LNCaP clone FGC (cell line): Measurements from ENCODE around the gene HDAC3.

ENCODE experiments used
- DNase-seq: peaks from one replicate; pipeline ENCODE4 v3.0.0-alpha.2; 2011; ENCODE audit warnings: low read depth
- H3K4me3 ChIP-seq: 2 replicates; pipeline ENCODE4 v1.5.1; 2011; ENCODE audit warnings: mild to moderate bottlenecking, low read depth, low read length, control low read depth
- TF ChIP-seq, protein P1 (sequence below): IDR thresholded peaks from 2 replicates; pipeline ENCODE4 v1.5.1; 2012; ENCODE audit warnings: mild to moderate bottlenecking; ENCODE audit not compliant: control insufficient read depth, insufficient read depth; ENCODE audit errors: extremely low read depth

The HDAC3 gene

DNA sequence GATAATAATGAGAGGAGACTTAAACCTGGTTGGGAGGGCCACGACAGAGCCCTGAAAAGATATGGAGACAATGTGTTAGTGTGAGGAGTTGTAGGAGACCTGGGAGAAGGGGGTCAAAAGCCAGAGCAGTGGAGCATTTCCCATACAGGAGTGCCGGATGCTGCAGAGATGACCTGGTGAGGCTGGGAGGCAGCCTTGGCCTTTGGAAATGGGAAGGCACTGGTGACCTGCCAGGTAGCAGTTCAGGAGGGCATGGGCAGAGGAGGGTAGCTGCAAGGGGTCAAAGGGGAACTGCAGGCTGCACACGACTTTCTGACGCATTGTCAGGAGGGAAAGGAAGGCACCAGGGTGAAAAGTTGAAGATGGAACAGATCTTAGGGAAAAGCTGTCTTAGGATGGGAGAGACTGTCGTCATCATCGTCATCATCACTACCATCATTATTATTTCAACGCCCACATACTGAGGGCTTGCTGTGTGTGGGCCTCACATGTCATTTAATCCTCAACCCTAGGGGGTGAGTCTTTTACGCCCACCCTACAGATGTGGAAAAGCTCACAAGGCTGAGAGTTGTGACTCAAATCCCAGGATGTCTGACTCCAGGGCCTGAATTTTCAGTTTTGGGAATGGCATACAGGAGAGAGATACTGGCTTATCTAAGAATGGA, 32.1 kb upstream of the HDAC3 start:
- H3K4me3 ChIP-seq: no peak overlapping the region
- DNase-seq: no peak
- TF ChIP-seq, protein P1, sequence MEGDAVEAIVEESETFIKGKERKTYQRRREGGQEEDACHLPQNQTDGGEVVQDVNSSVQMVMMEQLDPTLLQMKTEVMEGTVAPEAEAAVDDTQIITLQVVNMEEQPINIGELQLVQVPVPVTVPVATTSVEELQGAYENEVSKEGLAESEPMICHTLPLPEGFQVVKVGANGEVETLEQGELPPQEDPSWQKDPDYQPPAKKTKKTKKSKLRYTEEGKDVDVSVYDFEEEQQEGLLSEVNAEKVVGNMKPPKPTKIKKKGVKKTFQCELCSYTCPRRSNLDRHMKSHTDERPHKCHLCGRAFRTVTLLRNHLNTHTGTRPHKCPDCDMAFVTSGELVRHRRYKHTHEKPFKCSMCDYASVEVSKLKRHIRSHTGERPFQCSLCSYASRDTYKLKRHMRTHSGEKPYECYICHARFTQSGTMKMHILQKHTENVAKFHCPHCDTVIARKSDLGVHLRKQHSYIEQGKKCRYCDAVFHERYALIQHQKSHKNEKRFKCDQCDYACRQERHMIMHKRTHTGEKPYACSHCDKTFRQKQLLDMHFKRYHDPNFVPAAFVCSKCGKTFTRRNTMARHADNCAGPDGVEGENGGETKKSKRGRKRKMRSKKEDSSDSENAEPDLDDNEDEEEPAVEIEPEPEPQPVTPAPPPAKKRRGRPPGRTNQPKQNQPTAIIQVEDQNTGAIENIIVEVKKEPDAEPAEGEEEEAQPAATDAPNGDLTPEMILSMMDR: no peak

DNA sequence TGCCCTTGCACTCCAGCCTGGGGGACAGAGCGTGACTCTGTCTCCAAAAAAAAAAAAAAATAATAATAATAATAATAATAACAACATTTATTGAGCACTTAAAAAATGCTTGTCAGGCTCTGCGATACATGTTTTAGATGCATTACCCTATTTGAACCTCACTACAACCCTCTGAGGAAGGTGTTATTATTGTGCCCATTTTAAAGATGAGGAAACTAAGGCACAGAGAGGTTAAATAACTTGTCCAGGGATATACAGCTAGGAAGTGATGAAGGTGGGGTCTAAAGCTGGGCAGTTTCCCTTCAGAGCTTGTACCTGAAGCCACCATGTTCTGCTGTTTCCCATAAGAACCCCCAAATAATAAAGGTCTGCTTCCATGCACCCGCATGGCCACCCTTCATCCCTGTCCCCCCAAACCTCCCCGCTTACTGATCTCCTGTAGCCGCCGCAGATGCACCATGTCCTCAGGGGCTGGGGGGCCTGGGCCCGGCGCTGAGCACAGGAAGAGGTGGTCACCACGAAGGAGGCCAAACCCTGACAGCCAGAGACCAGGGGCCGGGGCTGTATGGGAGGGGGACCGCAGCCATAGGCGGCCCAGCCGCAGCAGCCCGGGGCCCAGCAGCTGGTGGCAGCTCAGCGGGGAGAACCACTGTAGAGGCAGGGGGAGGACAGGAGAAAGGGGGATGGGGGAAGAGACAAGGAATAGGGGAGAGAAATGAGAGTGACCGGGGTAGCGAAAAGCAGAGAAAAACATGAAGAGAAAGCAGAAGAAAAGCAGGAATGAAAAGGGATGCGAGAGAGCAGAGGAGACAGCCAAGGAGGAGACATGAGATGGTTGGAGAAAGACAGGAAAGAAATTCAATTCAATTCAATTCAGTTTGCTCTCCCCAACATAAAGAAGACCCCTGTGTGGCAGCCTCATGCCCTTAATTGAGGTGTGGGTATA, 29.6 kb upstream of the HDAC3 start:
- no peak for DNase-seq
- TF ChIP-seq, protein P1: no peak
- H3K4me3 ChIP-seq: no peak overlapping the region

DNA sequence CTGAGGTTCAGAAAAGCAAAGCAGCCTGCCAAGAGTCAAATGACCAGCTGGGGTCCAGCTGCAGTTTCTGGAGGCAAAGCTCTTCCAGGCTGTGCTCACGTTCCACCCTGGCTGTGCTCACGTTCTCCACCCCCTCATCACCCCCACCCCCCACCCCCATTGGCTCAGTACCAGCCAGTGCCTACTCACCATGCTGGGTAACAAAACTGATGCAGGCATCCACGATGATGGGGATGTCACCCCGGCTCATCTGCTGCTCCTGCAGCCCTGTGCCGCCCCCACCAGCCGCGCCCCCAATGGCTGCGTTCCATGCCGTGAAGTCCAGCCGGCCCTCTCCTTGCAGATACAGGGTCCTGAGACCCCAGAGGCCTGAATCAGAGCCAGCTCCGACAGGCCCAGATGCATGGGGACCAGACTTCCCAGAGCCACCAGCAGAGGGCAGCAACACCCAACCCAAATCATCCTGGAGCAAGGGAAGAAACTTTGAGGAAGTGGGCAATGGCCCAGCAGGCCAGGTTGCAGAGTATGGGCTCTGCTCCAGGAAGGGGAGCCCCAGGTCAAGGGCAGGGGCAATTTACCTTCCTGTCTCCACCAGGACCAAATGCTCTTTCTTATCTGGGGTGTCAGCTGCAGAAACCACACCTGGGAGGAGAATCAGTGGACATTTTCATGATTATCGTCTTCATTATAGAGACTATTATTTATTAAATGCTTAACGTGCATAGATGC, 28.2 kb upstream of the HDAC3 start:
- TF ChIP-seq, protein P1: peak; percentile 87

DNA sequence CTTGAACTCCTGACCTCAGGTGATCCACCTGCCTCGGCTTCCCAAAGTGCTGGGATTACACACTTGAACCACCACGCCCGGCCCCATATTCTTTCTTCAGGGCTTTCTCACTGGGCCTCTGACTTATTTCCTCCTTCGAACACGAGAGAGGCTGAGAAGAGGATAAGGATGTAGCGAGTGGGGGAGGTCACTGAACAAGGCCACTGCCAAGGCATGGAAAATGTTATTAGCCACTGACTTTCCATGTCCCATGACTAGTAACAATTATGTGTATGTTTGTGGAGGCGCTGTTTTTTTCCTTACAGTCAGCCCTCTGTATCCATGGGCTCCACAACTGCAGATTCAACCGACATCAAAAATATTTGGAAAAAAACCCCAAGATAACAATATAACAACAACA, 26.9 kb upstream of the HDAC3 start:
- no peak for DNase-seq
- no peak overlapping the region for H3K4me3 ChIP-seq
- TF ChIP-seq, protein P1: no peak

More for the DNA sequence above, 28.2 kb upstream of the HDAC3 start:
- no peak overlapping the region for H3K4me3 ChIP-seq
- DNase-seq: peak; percentile 43

DNA sequence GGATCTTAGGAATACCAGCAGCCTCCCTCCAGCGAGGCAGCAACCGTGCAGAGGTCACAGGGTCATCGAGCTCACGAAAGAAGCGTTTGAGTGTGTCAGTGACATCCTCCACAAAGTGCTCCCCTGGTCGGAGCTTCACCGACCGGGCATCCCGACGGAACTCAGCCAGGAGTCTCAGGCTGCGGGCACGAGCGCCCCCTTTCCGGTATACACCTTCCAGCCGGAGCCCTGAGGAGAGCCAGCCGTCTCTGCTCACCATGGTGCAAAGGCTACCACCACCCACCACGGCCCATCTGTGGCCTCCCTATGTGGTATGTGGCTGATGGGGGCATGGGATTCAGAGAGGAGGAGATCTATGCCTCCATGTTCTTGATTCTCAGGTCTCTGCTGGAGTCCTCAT, 25.4 kb upstream of the HDAC3 start:
- TF ChIP-seq, protein P1: no peak
- no peak overlapping the region for H3K4me3 ChIP-seq
- DNase-seq: no peak

DNA sequence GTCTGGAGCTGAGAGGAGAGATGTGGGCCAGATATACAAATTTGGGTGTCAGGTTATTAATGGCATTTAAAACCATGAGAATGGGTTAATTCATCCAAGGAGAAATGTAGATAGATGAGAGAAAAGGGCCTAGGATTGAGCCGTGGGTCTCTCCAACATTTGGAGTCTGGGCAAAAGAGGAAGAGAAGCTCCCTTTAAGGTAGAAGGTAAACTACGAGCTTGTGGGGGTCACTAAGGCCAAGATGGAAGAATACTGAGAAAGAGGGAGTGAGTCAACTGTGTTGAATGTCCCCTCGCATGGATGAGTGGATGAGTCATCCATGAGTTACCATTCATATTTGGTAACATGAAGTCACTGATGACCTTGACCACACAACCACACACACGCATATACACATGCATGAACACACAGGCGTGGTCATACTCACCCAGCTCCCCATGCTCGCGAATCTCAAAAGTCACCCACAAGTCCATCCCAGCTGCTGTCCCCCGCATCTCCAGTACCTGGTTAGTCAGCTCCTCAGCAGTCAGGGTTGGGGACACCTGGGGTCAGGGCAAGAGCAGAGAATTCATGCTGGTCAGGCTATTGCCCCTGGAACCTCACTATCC, 21.4 kb upstream of the HDAC3 start:
- DNase-seq: no peak
- no peak overlapping the region for H3K4me3 ChIP-seq
- TF ChIP-seq, protein P1: no peak
